ENCODE results near the gene DOK6.

The DOK6 gene

DNA sequence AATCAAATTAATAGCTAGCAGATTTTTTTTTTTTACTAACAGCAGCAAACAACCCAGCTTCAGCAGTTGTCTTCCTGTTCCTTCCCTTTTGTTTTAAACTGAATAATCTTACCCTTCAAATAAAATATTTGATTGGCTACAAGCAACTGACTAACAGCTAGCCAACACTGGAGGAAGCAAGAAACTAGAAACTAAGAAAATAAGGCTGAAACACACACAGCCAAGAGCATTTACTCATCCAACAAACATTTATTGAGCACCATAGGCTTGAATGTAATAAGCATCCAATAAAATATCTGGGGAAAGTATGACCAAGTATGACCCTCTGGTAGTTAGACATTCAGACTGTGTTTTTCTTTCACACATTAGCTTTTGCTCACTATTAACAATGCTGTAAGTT is 357.8 kb downstream of the DOK6 start:
- H4K8ac ChIP-seq (ENCODE audit: low read depth, low read length) = no peak overlapping the region
- no peaks in the 10 kb centered on the region for H3K79me1 ChIP-seq (ENCODE audit: low read depth, low read length)
- peaks cover 0 to 6% of the 10 kb centered on the region in 2 donors for H3K9me3 ChIP-seq (replicated peaks in 1 of 2; ENCODE audit: control insufficient read depth in 2 of 2, insufficient read depth in 1 of 2, low read depth in 1 of 2, low read length in 2 of 2)
- no peak overlapping the region for H2BK15ac ChIP-seq (ENCODE audit: low read length)
- H3K27me3 ChIP-seq (ENCODE audit: control insufficient read depth in 3 of 3, insufficient read depth in 3 of 3, low read depth in 1 of 3, low read length in 3 of 3) = no peaks in the 10 kb centered on the region
- H2BK12ac ChIP-seq (ENCODE audit: low read length) = no peak overlapping the region
- no peaks in the 10 kb centered on the region for H3K36me3 ChIP-seq (replicated peaks in 1 of 2; ENCODE audit: control insufficient read depth in 2 of 2, insufficient read depth in 2 of 2, low read length in 2 of 2)
- no peak overlapping the region for H3K4me2 ChIP-seq (ENCODE audit: insufficient read depth, low read length, poor library complexity, severe bottlenecking)
- no peak overlapping the region for H3K27ac ChIP-seq (replicated peaks; ENCODE audit: low read length)
- H2AK5ac ChIP-seq (ENCODE audit: low read depth, low read length) = no peak overlapping the region
- H2AFZ ChIP-seq (ENCODE audit: low read length) = no peak overlapping the region
- no peak overlapping the region for H2BK5ac ChIP-seq (ENCODE audit: low read length)
- no peak overlapping the region for H4K91ac ChIP-seq (ENCODE audit: low read depth, low read length, poor library complexity)
- no peak overlapping the region for H3K4me3 ChIP-seq (ENCODE audit: low read length in 2 of 2)
- H3K18ac ChIP-seq (ENCODE audit: low read length) = no peak overlapping the region
- H3K4ac ChIP-seq (ENCODE audit: low read length) = no peak overlapping the region
- no peaks in the 10 kb centered on the region for H3K4me1 ChIP-seq (ENCODE audit: control insufficient read depth in 2 of 2, insufficient read depth in 1 of 2, low read depth in 1 of 2, low read length in 2 of 2)
- H3K14ac ChIP-seq (ENCODE audit: low read length) = no peak overlapping the region
- no peak overlapping the region for H3K23ac ChIP-seq (ENCODE audit: low read depth, low read length, poor library complexity)
- no peak overlapping the region for H3K9ac ChIP-seq (ENCODE audit: low read depth, low read length, poor library complexity)
- H2BK120ac ChIP-seq (ENCODE audit: low read depth, low read length) = no peak overlapping the region
- no peak for DNase-seq (ENCODE audit: low spot score)

DNA sequence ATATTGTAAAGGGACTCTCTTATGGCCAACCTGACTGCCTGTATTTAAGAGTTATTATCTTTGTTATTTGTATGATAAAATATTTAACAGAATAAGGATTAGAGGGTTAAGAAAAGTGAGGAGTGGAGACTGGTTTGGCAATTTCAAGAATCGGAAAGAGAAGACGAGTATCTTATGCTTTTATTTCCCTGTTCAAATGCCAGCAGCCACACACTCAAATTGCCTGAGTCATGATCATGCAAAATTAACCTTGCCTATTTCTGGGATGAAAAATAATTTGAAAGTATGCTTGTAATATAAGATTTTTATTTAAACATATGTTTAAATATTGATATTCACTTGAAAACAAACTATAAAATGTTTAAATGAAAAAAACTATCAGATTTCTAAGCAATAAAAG is 358.4 kb downstream of the DOK6 start:
- Histone ChIP-seq H3K18ac (ENCODE audit: low read length) (no peak overlapping the region), H3K36me3 (replicated peaks in 1 of 2; ENCODE audit: control insufficient read depth in 2 of 2, insufficient read depth in 2 of 2, low read length in 2 of 2) (no peaks in the 10 kb centered on the region), H3K27ac (replicated peaks; ENCODE audit: low read length) (no peak overlapping the region), H3K4me1 (ENCODE audit: control insufficient read depth in 2 of 2, insufficient read depth in 1 of 2, low read depth in 1 of 2, low read length in 2 of 2) (no peaks in the 10 kb centered on the region), H3K4ac (ENCODE audit: low read length) (no peak overlapping the region), H4K8ac (ENCODE audit: low read depth, low read length) (no peak overlapping the region), H2BK5ac (ENCODE audit: low read length) (no peak overlapping the region), H2BK15ac (ENCODE audit: low read length) (no peak overlapping the region), H3K4me2 (ENCODE audit: insufficient read depth, low read length, poor library complexity, severe bottlenecking) (no peak overlapping the region), H2AFZ (ENCODE audit: low read length) (no peak overlapping the region), H3K27me3 (ENCODE audit: control insufficient read depth in 3 of 3, insufficient read depth in 3 of 3, low read depth in 1 of 3, low read length in 3 of 3) (no peaks in the 10 kb centered on the region), H3K9ac (ENCODE audit: low read depth, low read length, poor library complexity) (no peak overlapping the region), H3K14ac (ENCODE audit: low read length) (no peak overlapping the region), H3K9me3 (replicated peaks in 1 of 2; ENCODE audit: control insufficient read depth in 2 of 2, insufficient read depth in 1 of 2, low read depth in 1 of 2, low read length in 2 of 2) (peaks cover 0 to 6% of the 10 kb centered on the region in 2 donors), H3K79me1 (ENCODE audit: low read depth, low read length) (no peaks in the 10 kb centered on the region), H4K91ac (ENCODE audit: low read depth, low read length, poor library complexity) (no peak overlapping the region), H3K23ac (ENCODE audit: low read depth, low read length, poor library complexity) (no peak overlapping the region), H2AK5ac (ENCODE audit: low read depth, low read length) (no peak overlapping the region), H2BK120ac (ENCODE audit: low read depth, low read length) (no peak overlapping the region), H3K4me3 (ENCODE audit: low read length in 2 of 2) (no peak overlapping the region), H2BK12ac (ENCODE audit: low read length) (no peak overlapping the region)
- WGBS, 2 donors (ENCODE audit: extremely low coverage in 2 of 2, insufficient read length in 2 of 2, insufficient replicate concordance in 1 of 2) = no CpG with 5 or more reads among the region's 2 CpGs
- DNase-seq (ENCODE audit: low spot score) = no peak

DNA sequence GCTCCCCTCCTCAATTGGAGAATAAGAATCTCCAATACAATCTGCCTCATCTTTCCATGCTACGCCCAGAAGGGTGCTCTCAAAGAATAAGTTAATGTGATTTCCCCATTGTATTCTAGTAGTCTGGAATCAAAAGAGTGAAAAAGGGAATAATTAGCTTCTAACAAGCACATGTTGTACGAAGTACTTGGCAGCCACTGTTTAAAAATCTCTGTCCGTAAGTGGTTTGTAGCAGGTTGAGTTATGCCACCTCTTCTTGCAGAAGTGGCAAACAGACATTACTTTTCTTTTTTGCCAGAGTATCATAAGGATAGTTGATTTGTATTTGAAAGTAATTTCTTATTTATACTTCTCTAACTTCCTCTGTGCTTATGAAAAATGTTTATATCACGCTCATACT is 362.3 kb downstream of the DOK6 start:
- H3K18ac ChIP-seq (ENCODE audit: low read length) = no peak overlapping the region
- H3K4ac ChIP-seq (ENCODE audit: low read length) = no peak overlapping the region
- no peak overlapping the region for H2BK12ac ChIP-seq (ENCODE audit: low read length)
- no peak overlapping the region for H3K14ac ChIP-seq (ENCODE audit: low read length)
- H2BK5ac ChIP-seq (ENCODE audit: low read length) = no peak overlapping the region
- H3K27me3 ChIP-seq (ENCODE audit: control insufficient read depth in 3 of 3, insufficient read depth in 3 of 3, low read depth in 1 of 3, low read length in 3 of 3) = no peaks in the 10 kb centered on the region
- no peak overlapping the region for H3K4me3 ChIP-seq (ENCODE audit: low read length in 2 of 2)
- H2BK15ac ChIP-seq (ENCODE audit: low read length) = no peak overlapping the region
- no peaks in the 10 kb centered on the region for H3K4me1 ChIP-seq (ENCODE audit: control insufficient read depth in 2 of 2, insufficient read depth in 1 of 2, low read depth in 1 of 2, low read length in 2 of 2)
- H3K79me1 ChIP-seq (ENCODE audit: low read depth, low read length) = no peaks in the 10 kb centered on the region
- H3K4me2 ChIP-seq (ENCODE audit: insufficient read depth, low read length, poor library complexity, severe bottlenecking) = no peak overlapping the region
- H4K91ac ChIP-seq (ENCODE audit: low read depth, low read length, poor library complexity) = no peak overlapping the region
- no peak overlapping the region for H3K23ac ChIP-seq (ENCODE audit: low read depth, low read length, poor library complexity)
- H2AK5ac ChIP-seq (ENCODE audit: low read depth, low read length) = no peak overlapping the region
- H3K9me3 ChIP-seq (replicated peaks in 1 of 2; ENCODE audit: control insufficient read depth in 2 of 2, insufficient read depth in 1 of 2, low read depth in 1 of 2, low read length in 2 of 2) = no peaks in the 10 kb centered on the region
- no peak overlapping the region for H2BK120ac ChIP-seq (ENCODE audit: low read depth, low read length)
- WGBS, 2 donors (ENCODE audit: extremely low coverage in 2 of 2, insufficient read length in 2 of 2, insufficient replicate concordance in 1 of 2) = no CpG with 5 or more reads among the region's 4 CpGs
- H2AFZ ChIP-seq (ENCODE audit: low read length) = no peak overlapping the region
- H3K36me3 ChIP-seq (replicated peaks in 1 of 2; ENCODE audit: control insufficient read depth in 2 of 2, insufficient read depth in 2 of 2, low read length in 2 of 2) = no peaks in the 10 kb centered on the region
- no peak for DNase-seq (ENCODE audit: low spot score)
- no peak overlapping the region for H4K8ac ChIP-seq (ENCODE audit: low read depth, low read length)
- no peak overlapping the region for H3K9ac ChIP-seq (ENCODE audit: low read depth, low read length, poor library complexity)
- no peak overlapping the region for H3K27ac ChIP-seq (replicated peaks; ENCODE audit: low read length)

DNA sequence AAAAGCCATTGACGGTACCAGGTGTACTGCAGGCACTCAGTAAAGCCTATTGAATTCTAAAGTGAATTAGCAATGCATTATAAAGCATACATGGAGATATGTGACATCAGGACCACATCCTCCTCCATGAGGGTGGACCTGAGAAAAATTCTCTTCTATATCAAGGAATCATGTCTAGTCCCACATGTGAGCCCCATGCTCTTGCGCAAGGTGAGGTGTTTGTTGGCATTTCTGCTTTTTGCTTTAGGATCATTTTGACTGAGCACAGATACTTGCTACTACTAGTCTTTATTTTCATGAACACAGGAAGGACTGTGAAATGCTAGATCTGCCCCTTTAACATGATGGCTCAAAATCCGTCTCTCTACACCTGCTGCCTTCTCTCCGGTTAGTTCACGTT is 363.1 kb downstream of the DOK6 start:
- H2BK12ac ChIP-seq (ENCODE audit: low read length) = no peak overlapping the region
- no peak overlapping the region for H2BK120ac ChIP-seq (ENCODE audit: low read depth, low read length)
- no peaks in the 10 kb centered on the region for H3K79me1 ChIP-seq (ENCODE audit: low read depth, low read length)
- no CpG with 5 or more reads among the region's 5 CpGs for WGBS, 2 donors (ENCODE audit: extremely low coverage in 2 of 2, insufficient read length in 2 of 2, insufficient replicate concordance in 1 of 2)
- H3K36me3 ChIP-seq (replicated peaks in 1 of 2; ENCODE audit: control insufficient read depth in 2 of 2, insufficient read depth in 2 of 2, low read length in 2 of 2) = no peaks in the 10 kb centered on the region
- H3K9ac ChIP-seq (ENCODE audit: low read depth, low read length, poor library complexity) = no peak overlapping the region
- H3K9me3 ChIP-seq (replicated peaks in 1 of 2; ENCODE audit: control insufficient read depth in 2 of 2, insufficient read depth in 1 of 2, low read depth in 1 of 2, low read length in 2 of 2) = no peaks in the 10 kb centered on the region
- H3K14ac ChIP-seq (ENCODE audit: low read length) = no peak overlapping the region
- no peak overlapping the region for H3K4me3 ChIP-seq (ENCODE audit: low read length in 2 of 2)
- no peak overlapping the region for H3K4ac ChIP-seq (ENCODE audit: low read length)
- no peaks in the 10 kb centered on the region for H3K27me3 ChIP-seq (ENCODE audit: control insufficient read depth in 3 of 3, insufficient read depth in 3 of 3, low read depth in 1 of 3, low read length in 3 of 3)
- no peak for DNase-seq (ENCODE audit: low spot score)
- H3K27ac ChIP-seq (replicated peaks; ENCODE audit: low read length) = no peak overlapping the region
- no peaks in the 10 kb centered on the region for H3K4me1 ChIP-seq (ENCODE audit: control insufficient read depth in 2 of 2, insufficient read depth in 1 of 2, low read depth in 1 of 2, low read length in 2 of 2)
- no peak overlapping the region for H3K23ac ChIP-seq (ENCODE audit: low read depth, low read length, poor library complexity)
- H4K91ac ChIP-seq (ENCODE audit: low read depth, low read length, poor library complexity) = no peak overlapping the region
- H2AK5ac ChIP-seq (ENCODE audit: low read depth, low read length) = no peak overlapping the region
- H3K4me2 ChIP-seq (ENCODE audit: insufficient read depth, low read length, poor library complexity, severe bottlenecking) = no peak overlapping the region
- no peak overlapping the region for H2BK15ac ChIP-seq (ENCODE audit: low read length)
- no peak overlapping the region for H2BK5ac ChIP-seq (ENCODE audit: low read length)
- no peak overlapping the region for H2AFZ ChIP-seq (ENCODE audit: low read length)
- H3K18ac ChIP-seq (ENCODE audit: low read length) = no peak overlapping the region
- no peak overlapping the region for H4K8ac ChIP-seq (ENCODE audit: low read depth, low read length)
